ENCODE measurements around the gene NCKAP5.

Gene NCKAP5

GRCh38 chr2:132642415-132642814, 925.8 kb downstream of the NCKAP5 start:
- DNase-seq (ENCODE audit: low read depth): no peak
- no peak for TF ChIP-seq CTCF (conservative IDR thresholded peaks at IDR 0.05; ENCODE audit: control insufficient read depth, insufficient read depth, low read depth, low read length)
- H3K4me3 ChIP-seq (ENCODE audit: control insufficient read depth, low read depth, low read length): no peak overlapping the region

- no peak for DNase-seq (ENCODE audit: low read depth)
- no peak for TF ChIP-seq CTCF (conservative IDR thresholded peaks at IDR 0.05; ENCODE audit: control insufficient read depth, insufficient read depth, low read depth, low read length)
- H3K4me3 ChIP-seq (ENCODE audit: control insufficient read depth, low read depth, low read length): no peak overlapping the region
Measured at GRCh38 chr2:132641819-132642218, 926.4 kb downstream of the NCKAP5 start.

DNA sequence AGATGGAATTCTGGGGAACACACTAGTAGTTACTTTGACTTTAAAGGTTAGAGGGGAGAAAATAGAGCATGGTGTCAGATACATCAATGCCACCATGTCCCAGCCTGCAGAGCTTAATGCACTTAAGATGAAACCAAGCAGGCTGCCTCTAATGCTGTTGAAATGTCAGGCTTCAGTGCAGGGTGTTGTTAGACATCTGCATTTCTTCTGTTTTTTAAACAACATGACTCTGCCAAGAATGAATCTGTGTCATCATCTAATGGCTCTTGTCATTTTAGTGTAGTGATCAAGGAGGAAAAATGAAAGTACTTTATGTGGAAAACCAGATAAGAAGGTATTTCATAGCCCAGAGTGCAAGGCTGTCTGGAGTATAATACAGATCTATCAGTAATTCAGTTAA, 928.1 kb downstream of the NCKAP5 start:
- no peak for TF ChIP-seq CTCF (conservative IDR thresholded peaks at IDR 0.05; ENCODE audit: control insufficient read depth, insufficient read depth, low read depth, low read length)
- no peak for DNase-seq (ENCODE audit: low read depth)
- H3K4me3 ChIP-seq (ENCODE audit: control insufficient read depth, low read depth, low read length): no peak overlapping the region

DNA sequence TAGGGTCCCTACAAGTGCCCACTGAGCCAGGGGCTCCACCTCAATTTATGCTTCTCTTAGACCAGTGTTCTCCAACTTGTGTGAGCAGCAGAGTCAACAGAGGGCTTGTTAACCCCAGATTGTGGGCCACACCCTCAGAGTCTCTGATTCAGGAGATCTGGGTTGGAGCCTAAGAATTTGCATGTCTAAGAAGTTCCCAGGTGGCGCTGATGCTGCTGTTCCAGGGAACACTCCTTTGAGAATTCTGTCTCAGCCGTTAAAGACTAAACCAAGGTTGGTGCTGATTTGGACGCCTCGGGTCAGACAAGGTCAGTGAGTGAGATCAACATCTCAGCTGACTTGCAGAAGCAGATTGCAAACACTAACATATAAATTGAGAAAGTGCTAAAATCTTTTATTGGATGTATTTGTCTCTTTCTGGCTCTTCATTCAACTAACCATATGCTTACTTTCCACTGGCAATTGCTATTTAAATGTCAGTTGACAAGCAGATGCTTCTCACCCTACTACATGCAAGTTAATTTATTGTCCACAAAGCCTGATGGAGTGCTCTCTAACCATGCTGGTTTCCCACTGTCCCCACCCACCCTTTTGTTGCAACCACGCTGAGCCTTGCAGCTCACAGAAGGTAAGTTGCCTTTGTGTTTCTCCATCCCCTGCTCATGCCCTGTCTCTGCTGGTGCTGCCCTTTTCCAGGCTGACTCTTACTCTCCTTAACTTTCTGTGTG, 929.8 kb downstream of the NCKAP5 start:
- DNase-seq (ENCODE audit: low read depth): no peak
- TF ChIP-seq CTCF (conservative IDR thresholded peaks at IDR 0.05; ENCODE audit: control insufficient read depth, insufficient read depth, low read depth, low read length): no peak
- H3K4me3 ChIP-seq (ENCODE audit: control insufficient read depth, low read depth, low read length): no peak overlapping the region

- no peak overlapping the region for H3K4me3 ChIP-seq (ENCODE audit: control insufficient read depth, low read depth, low read length)
- no peak for TF ChIP-seq CTCF (conservative IDR thresholded peaks at IDR 0.05; ENCODE audit: control insufficient read depth, insufficient read depth, low read depth, low read length)
- DNase-seq (ENCODE audit: low read depth): no peak
Measured at GRCh38 chr2:132636346-132636745, 931.9 kb downstream of the NCKAP5 start.

DNA sequence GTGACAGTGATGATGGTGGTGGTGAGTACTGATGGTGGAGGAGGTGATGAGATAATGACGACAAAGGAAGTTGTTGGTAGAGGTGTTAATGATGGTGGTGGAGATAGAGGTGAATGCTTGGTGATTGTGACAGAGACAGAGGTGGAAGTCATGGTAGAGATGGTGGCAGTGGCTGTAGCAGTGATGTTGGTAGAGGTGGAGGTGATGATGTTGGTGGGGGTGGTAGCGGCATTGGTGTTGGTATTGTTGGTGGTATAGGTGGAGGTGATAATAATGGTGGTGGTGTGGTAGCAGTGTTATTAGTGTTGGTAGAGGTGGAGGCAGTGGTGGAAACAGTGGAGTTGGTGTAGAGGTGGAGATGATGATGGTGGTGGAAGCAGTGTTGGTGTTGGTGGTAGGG, 934.6 kb downstream of the NCKAP5 start:
- DNase-seq (ENCODE audit: low read depth): no peak
- no peak for TF ChIP-seq CTCF (conservative IDR thresholded peaks at IDR 0.05; ENCODE audit: control insufficient read depth, insufficient read depth, low read depth, low read length)
- no peak overlapping the region for H3K4me3 ChIP-seq (ENCODE audit: control insufficient read depth, low read depth, low read length)

Data from fibroblast of mammary gland (primary cell).